Activated naive CD4-positive, alpha-beta T cell treated with anti-CD3 and anti-CD28 coated beads, Interleukin-2, amount 50 U/mL, for 16 hours (primary cell): ENCODE measurements around the gene KCNJ10.
A peak's percentile ranks its signal among the peaks of the same experiment; 100 is the strongest.
"Not testable (repeated sequence)": the region's sequence is repeated elsewhere in the genome, so short reads cannot be mapped to it uniquely, and the experiment has no call there.

Experiments used
- DNase-seq: peaks from one replicate; pipeline ENCODE4 v3.0.0-alpha.2; 2020

The KCNJ10 gene

GRCh38 chr1:160053548-160054365, 16.2 kb downstream of the KCNJ10 start:
- DNase-seq: no peak

DNA sequence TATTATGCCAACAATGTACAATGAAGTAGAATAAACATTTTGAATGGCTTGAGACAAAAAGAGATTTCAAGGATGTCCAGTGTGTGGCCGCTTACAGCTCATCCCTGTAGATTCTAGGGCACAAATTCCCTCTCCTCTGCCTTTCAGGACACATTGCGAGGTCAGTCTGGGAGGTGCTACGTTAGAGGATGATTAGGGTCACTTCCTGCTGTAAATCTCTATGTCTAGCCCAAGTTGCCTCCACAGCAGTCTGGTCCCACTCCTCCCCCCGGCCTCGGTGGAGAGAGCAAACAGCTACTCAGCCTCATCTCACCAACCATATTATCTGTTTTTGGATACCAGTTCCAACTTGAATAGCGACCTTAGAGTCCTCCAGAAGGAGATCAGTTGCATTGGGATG, 17.0 kb downstream of the KCNJ10 start:
- no peak for DNase-seq

GRCh38 chr1:160050619-160051018, 19.3 kb downstream of the KCNJ10 start:
- DNase-seq: no peak

DNA sequence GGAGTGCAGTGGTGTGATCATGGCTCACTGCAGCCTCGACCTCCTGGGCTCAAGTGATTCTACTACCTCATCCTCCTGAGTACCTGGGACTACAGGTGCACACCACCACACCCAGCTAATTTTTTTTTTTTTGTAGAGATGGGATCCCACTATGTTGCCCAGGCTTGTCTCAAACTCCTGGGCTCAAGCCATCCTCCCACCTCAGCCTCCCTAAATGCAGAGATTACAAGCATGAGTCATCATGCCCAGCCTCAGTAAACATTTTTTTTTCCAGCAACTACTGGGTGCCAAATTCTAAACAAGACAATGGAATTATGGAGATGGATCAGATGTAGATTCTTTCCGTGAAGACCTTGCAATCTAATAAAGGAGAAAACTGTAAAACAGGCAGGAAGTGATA, 19.8 kb downstream of the KCNJ10 start:
- not testable (repeated sequence) for DNase-seq

GRCh38 chr1:160049101-160049500, 20.9 kb downstream of the KCNJ10 start:
- no peak for DNase-seq

GRCh38 chr1:160048335-160048734, 21.6 kb downstream of the KCNJ10 start:
- no peak for DNase-seq

GRCh38 chr1:160047111-160047991, 22.6 kb downstream of the KCNJ10 start:
- DNase-seq: no peak

DNA sequence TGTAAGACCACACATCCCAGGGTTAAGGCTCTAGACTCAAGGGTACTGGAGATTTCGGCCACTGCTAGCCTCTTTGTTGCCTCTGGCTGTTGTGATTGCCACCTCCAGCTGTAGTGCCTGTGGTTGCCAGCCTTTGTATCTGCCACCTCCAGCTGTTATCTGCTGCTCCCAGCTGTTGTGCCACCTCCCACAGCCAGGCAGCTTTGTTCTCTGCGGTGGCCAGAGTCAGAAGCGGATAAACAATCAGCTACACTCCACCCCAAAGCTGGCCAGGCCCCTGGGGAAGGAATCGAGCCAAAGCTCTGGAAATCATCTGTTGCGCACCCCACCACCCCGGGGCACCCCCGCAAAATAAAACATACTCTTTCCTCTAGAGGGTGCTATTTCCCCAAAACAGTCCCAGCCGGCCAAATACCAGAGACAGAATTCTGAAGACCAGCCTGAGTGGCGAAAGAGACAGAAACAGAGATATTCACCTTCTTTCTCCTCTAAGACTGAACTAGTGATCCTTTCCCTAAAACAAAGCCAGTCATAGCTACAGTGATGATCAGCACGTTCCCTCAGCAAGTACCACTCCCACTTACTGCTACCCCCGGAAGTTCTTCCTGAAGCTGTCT, 23.4 kb downstream of the KCNJ10 start:
- DNase-seq: peak; percentile 18

- no peak for DNase-seq
These were observed 24.3 kb downstream of the KCNJ10 start for GRCh38 chr1:160045653-160046052.

GRCh38 chr1:160043543-160043942, 26.4 kb downstream of the KCNJ10 start:
- DNase-seq: no peak

DNA sequence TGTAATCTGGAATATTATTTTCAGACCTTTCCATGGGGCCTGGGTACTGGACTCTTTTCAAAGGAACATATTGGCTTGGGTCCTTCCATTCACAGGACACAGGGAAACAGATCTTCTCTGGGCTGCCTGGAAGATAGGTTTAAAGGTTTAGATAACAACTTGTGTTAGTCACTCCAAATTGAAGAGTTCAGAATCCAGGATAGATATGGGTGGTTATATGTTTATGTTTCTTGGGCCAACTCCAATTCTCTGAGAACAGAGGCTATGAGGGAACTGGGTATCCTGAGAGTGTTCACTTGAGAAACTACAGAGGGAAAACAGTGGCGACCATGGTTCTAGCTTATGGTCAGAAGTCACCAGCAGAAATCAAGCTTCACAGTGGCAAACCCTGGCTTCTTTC, 29.5 kb downstream of the KCNJ10 start:
- DNase-seq: no peak

GRCh38 chr1:160032165-160032820, 37.7 kb downstream of the KCNJ10 start:
- DNase-seq: no peak

GRCh38 chr1:160031365-160032164, 38.4 kb downstream of the KCNJ10 start, which contains the start of gene PIGM:
TSS of gene PIGM (minus strand) at chr1:160031990. CDS start at chr1:160031739, 251 bp downstream.
- DNase-seq: peak; percentile 93

GRCh38 chr1:160030657-160031364, 39.1 kb downstream of the KCNJ10 start:
- no peak for DNase-seq

DNA sequence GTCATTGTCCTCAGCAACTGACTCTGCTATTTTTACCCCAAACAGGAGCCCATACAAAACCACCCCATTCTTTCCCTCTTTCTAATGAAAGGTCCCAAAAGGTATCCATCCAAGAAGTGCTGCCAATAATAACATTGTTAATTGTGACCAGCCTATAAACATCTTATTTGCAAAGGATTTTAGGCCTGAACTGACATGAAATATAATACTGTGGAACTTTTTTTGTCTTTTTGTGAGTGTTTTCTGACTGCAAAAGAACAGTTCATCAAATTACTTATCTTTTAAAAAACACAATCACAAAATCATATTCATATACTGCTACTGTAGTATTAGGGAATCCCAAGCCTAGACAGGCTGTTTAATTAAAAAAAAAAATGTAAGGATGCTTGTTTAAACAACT, 41.5 kb downstream of the KCNJ10 start:
- no peak for DNase-seq

GRCh38 chr1:160025314-160025713, 44.6 kb downstream of the KCNJ10 start:
- no peak for DNase-seq

DNA sequence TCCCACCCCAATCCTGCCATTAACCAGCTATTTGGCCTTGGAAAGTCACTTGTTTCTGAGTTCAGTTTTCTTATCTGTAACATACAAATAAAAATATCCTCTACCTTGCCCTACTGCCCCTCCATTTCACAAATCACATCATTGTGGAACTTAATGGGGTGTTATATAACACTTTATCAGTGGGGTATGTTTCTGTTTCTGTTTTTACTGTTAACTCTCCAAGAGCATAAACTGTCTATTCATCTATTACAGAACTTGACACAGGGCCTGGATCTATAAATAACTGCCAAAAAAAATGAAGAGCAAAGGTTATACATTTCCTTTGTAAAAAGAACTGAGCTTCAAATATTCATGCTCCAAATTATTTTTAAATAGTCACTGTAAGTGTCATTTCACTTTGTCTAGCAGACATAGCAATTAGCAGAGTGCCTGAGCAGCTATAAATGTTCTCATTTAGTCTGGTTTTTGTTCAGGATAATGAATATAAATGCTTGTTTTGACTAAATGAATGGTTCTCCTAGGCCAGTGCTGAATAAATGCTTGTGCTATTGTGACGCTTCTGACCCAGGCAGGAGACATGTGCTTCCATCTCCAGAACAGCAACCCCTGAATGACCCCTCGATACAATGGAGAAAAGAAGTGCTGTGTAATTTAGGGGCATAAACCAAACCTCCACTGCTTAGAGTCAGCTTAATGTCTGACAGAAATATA, 45.6 kb downstream of the KCNJ10 start:
- DNase-seq: no peak

DNA sequence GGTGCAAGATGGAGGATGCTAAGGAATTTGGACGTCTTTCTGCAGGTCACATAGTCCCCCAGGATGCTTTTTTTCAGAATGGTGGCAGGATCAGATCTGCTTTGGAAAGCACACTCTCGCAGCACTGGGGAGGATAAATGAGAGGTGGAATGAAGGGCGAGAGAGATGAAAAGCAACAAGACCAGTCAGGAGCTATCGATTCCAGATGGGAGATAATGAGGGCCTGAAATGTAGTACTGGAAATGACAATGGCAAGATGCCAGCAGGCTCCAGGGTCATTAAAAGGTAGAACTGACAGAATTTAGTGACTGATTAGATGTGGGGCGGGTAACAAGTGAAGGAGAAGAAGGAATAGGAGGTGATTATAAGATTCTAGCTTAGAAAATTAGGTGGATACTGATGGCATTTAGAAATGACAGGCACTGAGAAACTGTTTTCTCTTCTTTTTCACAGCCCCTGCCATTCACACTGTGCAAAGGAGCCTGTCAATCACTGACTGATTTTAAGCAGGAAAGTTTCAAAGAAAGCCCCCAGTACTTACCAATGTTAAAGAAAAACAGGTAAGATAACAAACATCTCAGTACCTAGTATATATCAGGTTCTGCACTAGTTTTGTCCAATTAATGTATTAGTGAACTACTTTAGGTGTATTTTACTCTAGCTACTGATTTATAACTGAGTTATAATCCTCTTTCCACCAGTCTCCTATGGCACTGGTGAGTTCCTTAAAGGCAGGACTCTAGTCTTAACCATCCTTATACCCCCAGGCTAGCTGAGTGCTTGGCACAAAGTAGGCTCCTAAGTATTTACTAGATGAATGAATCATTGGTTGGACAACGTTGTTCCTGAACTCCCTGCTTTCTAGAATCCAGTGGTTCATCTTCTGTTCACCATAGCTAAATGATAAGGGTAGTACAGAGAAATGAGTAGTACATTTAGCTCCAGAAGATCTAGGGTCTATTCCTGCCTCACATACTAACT, 47.3 kb downstream of the KCNJ10 start:
- DNase-seq: no peak

- DNase-seq: no peak
These were observed 48.4 kb downstream of the KCNJ10 start for GRCh38 chr1:160021376-160022074.
